ENCODE measurements around the gene RAB10. TPM values are rescaled to one million over a fixed set of nuclear protein-coding genes. Genes with fewer than 3 reads are reported as not detected.
A peak's percentile ranks its signal among the peaks of the same experiment; 100 is the strongest.
"Not testable (repeated sequence)": the region's sequence is repeated elsewhere in the genome, so short reads cannot be mapped to it uniquely, and the experiment has no call there.

The RAB10 gene
- total and polyA plus RNA-seq, 2 donors from 2014 or later: 59.8 to 122 TPM

DNA sequence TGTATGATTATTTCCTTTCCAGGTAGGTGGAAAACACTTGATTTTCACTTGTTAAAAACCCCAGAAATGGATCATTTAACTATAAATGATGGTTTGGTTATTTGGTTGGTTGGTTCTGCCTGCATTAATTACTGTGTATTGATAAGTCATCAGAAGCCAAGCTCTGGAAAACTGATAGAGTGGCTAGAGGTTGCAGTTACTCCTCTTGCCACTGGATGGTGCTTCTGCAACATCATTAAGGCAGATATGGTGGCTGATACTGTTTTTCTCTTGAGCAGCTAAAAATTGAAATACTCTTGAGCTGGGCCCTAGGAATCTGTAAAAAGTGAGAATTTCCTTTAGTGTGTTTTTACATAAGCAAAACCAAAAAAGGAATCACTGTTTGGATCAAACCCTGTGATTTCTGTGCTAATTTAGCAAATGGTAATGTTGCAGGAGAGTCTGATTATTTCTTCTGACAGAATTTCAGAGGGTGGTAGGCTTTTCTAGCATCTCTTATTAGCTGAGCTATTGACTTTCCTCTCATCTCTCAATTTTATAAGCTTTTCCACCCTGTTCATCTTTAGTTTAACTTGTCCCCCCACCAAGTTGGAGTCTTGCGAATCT is 54.3 kb downstream of the RAB10 start:
- Histone ChIP-seq H3K4me3 (ENCODE audit: low read length in 3 of 3) (no peak overlapping the region), H3K36me3 (ENCODE audit: control insufficient read depth in 2 of 3, insufficient read depth in 3 of 3, low read length in 3 of 3) (peaks cover 0 to 4% (median 0%) of the 10 kb centered on the region in 3 donors), H3K27me3 (ENCODE audit: control insufficient read depth, insufficient read depth, low read length) (no peaks in the 10 kb centered on the region), H3K9me3 (ENCODE audit: control insufficient read depth in 2 of 3, insufficient read depth in 1 of 3, low read length in 3 of 3) (no peaks in the 10 kb centered on the region), H3K4me1 (ENCODE audit: control insufficient read depth in 2 of 3, insufficient read depth in 2 of 3, low read depth in 1 of 3, low read length in 3 of 3) (no peaks in the 10 kb centered on the region), H3K9ac (ENCODE audit: low read length in 3 of 3) (no peak overlapping the region), H3K27ac (ENCODE audit: low read depth in 2 of 2, low read length in 2 of 2) (no peak overlapping the region)
- DNase-seq (peak in 1 of 5 donors; percentile 29), FAIRE-seq (no peak)
- peak; percentile 62 for TF ChIP-seq CTCF (IDR thresholded peaks at IDR 0.05; ENCODE audit: borderline replicate concordance, extremely low read depth, insufficient read depth)
- intact Hi-C loops (cut with DNase I): no loop called here

DNA sequence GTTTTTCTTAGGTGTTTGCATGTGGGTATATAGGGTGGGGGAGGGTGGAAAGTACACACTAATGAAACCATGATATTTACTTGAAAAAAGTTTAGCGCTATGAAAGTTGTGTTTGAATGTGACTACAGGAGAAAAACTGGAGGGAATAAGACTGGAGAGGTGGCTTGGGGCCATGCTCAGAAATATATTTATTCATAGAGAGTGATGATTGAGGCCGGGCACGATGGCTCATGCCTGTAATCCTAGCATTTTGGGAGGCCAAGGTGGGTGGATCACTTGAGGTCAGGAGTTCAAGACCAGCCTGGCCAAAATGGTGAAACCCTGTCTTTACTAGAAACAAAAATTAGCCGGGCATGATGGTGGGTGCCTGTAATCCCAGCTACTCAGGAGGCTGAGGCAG is 55.0 kb downstream of the RAB10 start:
- FAIRE-seq; H3K27me3 ChIP-seq (ENCODE audit: control insufficient read depth, insufficient read depth, low read length); intact Hi-C loops (cut with DNase I); H3K4me1 ChIP-seq (ENCODE audit: control insufficient read depth in 2 of 3, insufficient read depth in 2 of 3, low read depth in 1 of 3, low read length in 3 of 3); H3K9ac ChIP-seq (ENCODE audit: low read length in 3 of 3); H3K4me3 ChIP-seq (ENCODE audit: low read length in 3 of 3); H3K36me3 ChIP-seq (ENCODE audit: control insufficient read depth in 2 of 3, insufficient read depth in 3 of 3, low read length in 3 of 3); H3K27ac ChIP-seq (ENCODE audit: low read depth in 2 of 2, low read length in 2 of 2); DNase-seq; H3K9me3 ChIP-seq (ENCODE audit: control insufficient read depth in 2 of 3, insufficient read depth in 1 of 3, low read length in 3 of 3): not testable (repeated sequence)

- intact Hi-C loops (cut with DNase I): no loop called here
- no peak for FAIRE-seq
- no peak overlapping the region for H3K4me3 ChIP-seq (ENCODE audit: low read length in 3 of 3)
- H3K9ac ChIP-seq (ENCODE audit: low read length in 3 of 3): no peak overlapping the region
- H3K4me1 ChIP-seq (ENCODE audit: control insufficient read depth in 2 of 3, insufficient read depth in 2 of 3, low read depth in 1 of 3, low read length in 3 of 3): no peaks in the 10 kb centered on the region
- no peak for DNase-seq
- H3K27ac ChIP-seq (ENCODE audit: low read depth in 2 of 2, low read length in 2 of 2): no peak overlapping the region
- H3K9me3 ChIP-seq (ENCODE audit: control insufficient read depth in 2 of 3, insufficient read depth in 1 of 3, low read length in 3 of 3): no peaks in the 10 kb centered on the region
- H3K36me3 ChIP-seq (ENCODE audit: control insufficient read depth in 2 of 3, insufficient read depth in 3 of 3, low read length in 3 of 3): peaks cover 0 to 4% (median 0%) of the 10 kb centered on the region in 3 donors
- TF ChIP-seq CTCF (IDR thresholded peaks at IDR 0.05; ENCODE audit: borderline replicate concordance, extremely low read depth, insufficient read depth): no peak
- no peaks in the 10 kb centered on the region for H3K27me3 ChIP-seq (ENCODE audit: control insufficient read depth, insufficient read depth, low read length)
Observed at GRCh38 chr2:26089337-26089736, 55.5 kb downstream of the RAB10 start.

GRCh38 chr2:26095758-26096157 is 61.9 kb downstream of the RAB10 start:
- TF ChIP-seq CTCF (IDR thresholded peaks at IDR 0.05; ENCODE audit: borderline replicate concordance, extremely low read depth, insufficient read depth): no peak
- Histone ChIP-seq H3K27ac (ENCODE audit: low read depth in 2 of 2, low read length in 2 of 2) (no peak overlapping the region), H3K4me1 (ENCODE audit: control insufficient read depth in 2 of 3, insufficient read depth in 2 of 3, low read depth in 1 of 3, low read length in 3 of 3) (no peaks in the 10 kb centered on the region), H3K36me3 (ENCODE audit: control insufficient read depth in 2 of 3, insufficient read depth in 3 of 3, low read length in 3 of 3) (no peaks in the 10 kb centered on the region), H3K27me3 (ENCODE audit: control insufficient read depth, insufficient read depth, low read length) (no peaks in the 10 kb centered on the region), H3K4me3 (ENCODE audit: low read length in 3 of 3) (no peak overlapping the region), H3K9ac (ENCODE audit: low read length in 3 of 3) (no peak overlapping the region), H3K9me3 (ENCODE audit: control insufficient read depth in 2 of 3, insufficient read depth in 1 of 3, low read length in 3 of 3) (no peaks in the 10 kb centered on the region)
- DNase-seq: no peak
- intact Hi-C loops (cut with DNase I): no loop called here
- no peak for FAIRE-seq
